SH-SY5Y (cell line): ENCODE results near the gene TRABD2B.

Source experiments
- GATA2 ChIP-seq: IDR thresholded peaks from 2 replicates; pipeline ENCODE4 v1.6.1; 2011; ENCODE audit warnings: mild to moderate bottlenecking, low read depth, low read length
- GATA3 ChIP-seq: IDR thresholded peaks from 2 replicates; pipeline ENCODE4 v1.6.1; 2011; ENCODE audit warnings: low read depth, mild to moderate bottlenecking, low read length, moderate library complexity

- TF ChIP-seq GATA2 (no peak), GATA3 (no peak)
Observed at GRCh38 chr1:47765742-47766485, 231.3 kb downstream of the TRABD2B start.
